GM19455 (cell line): Measurements from ENCODE around the gene PALM3.

Source experiments
- ATAC-seq: cut with Tn5 transposase; IDR thresholded peaks from one replicate; pipeline ENCODE4 v1.9.1; 2021; ENCODE audit not compliant: unreplicated experiment

Gene PALM3

DNA sequence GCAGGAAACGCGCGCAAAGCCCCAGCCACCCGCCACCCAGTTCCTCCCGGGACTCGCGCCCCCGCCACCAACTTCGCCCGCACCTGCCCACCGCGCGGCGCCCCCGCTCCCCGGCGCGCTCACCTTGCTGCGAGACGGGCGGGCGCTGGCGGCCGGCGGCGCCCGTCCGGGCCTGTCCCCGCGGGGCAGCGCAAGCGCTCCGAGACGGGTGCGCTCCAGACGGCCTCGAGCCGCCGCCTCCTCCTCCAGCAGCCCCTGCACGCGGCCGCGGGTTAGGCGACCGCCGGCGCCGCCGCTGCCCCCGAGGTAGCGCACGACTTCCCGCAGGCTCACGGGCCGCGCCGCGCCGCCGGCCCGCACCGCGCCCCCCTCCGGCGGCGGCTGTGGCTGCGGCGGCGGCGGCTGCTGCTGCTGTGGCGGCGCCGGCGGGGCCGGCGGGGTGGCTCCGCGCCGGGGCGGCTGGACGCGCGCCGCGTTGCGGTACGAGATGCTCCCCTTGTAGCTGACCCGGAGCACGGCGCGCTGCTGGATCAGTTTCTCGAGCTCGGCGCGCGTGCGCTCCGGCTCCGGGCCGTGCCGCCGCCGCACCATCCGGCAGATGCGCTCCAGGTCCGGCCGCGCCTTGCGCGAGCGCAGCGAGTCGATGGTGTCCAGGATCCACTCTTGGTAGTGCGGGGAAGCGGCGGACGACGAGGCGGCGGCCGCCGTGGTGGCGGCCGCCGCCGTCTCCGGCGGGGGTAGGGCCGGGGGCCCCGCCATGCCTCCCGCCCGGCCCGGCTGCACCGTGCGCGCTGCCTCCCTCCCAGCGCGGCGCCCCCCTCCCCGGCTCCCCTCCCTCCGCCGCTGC is 28.0 kb upstream of the PALM3 start:
- ATAC-seq, result peak; percentile 19

DNA sequence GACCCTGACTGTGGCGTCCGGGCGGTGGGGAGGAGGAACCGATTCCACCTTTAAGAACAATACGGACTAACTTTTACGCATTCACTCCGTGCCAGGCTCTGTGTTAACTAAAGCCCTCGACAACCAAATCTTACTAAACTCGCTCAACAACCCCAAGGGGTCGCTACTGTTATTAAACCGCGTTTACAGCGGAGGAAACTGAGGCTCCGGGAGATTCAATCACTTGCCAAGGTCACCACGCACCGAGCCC is 27.5 kb upstream of the PALM3 start:
- ATAC-seq, result no peak

DNA sequence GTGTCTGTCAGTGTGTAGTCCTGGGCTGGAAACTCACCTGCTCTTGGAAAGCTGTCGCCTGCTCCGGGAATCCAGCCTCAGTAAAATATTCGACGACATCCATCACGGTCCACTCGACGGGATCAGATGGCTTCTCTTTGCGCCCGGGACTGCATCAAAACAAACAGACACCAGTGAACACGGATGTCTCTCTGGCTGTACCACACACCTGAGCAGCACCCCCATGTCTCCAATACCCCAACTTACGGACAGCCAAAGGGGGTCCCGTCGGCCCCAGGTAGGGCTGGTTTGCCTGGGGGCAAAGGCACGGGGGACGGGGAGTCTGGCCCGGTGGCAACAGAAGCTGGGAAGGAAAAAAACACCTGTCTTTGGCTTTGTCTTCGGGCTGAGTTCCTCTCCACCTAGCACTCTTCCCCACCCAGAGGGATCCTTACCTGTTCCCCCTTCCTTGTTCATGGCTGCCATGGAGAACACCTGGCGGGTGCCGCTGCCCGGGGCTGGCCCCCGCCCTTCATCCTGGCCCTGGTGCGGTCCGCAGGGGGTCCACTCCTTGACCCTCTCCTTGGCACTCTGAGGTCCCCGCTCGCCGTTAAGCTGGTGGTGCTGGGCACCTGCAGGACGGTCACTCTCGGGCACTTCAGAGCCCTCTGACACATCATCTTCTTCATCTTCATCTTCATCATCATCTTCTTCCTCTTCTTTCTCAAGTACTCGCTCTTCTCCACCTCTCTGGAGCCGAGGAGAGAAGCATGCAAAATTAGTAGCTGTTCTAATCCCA is 26.9 kb upstream of the PALM3 start:
- ATAC-seq, result no peak

DNA sequence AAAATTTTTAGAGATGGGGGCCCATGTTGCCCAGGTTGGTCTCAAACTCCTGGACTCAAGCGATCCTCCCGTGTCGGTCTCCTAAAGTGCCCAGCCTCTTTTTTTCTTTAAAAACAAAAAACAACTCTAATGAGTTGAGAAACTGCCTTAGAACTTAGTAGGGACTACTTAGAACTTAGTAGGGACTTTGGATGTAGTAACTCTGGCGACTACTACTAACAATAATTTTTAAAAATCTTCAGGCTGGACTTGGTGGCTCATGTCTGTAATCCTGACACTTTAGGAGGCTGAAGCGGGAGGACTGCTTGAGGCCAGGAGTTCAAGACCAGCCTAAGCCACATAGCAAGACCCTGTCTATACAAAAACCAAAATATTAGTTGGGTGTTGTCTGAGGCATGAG is 24.2 kb upstream of the PALM3 start:
- no peak for ATAC-seq

DNA sequence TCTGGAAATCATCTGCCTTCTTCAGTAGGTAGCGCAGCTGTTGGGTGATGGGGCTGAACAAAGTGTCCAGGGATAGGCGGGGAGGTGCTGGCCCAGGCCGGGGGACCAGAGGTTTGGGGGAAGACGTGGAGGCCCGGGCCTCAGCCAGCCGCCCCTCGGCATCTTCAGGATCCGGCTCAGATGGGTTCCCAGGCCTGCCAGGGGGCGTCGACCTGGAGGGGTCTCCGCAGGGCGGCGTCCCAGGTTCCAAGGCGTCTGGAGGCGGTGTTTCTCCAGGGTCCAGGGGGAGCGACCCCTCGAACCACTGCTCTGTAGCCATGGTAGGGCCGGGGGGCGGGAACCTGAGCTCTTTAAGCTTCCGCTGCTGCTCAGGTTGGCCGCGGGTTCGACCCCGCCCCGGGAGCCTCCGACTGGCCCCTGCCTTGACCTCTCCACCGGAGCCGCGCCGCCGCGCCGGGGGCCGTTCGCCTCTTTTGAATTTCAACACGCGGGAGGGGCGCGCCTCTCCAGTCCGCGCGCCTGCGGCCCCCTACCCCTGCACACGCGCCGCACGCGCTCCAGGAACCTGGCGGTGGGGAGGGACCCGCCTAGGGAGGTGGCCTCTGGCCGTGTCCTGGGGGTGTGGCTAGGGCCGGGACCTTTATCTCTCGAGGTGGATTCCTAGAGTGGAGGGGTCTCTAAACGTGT is 23.6 kb upstream of the PALM3 start, which contains the start of gene C19orf67:
TSS of gene C19orf67 (minus strand) at position 475 of the 687 bp plus-strand sequence. CDS start at position 319, 156 bp downstream.
- ATAC-seq, result no peak

DNA sequence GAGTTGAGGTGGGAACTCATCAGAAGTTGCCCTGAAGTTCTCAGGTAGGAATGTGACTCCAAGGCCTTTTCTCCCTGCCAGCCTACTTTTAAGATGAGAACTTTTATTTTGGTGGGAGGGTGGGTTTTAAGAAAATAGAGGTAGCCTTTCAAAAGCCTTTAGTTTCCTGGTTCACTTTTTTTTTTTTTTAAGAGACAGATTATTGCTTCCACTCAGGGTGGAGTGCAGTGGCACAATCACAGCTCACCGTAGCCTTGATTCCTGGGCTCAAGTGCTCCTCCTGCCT is 20.7 kb upstream of the PALM3 start:
- no peak for ATAC-seq

DNA sequence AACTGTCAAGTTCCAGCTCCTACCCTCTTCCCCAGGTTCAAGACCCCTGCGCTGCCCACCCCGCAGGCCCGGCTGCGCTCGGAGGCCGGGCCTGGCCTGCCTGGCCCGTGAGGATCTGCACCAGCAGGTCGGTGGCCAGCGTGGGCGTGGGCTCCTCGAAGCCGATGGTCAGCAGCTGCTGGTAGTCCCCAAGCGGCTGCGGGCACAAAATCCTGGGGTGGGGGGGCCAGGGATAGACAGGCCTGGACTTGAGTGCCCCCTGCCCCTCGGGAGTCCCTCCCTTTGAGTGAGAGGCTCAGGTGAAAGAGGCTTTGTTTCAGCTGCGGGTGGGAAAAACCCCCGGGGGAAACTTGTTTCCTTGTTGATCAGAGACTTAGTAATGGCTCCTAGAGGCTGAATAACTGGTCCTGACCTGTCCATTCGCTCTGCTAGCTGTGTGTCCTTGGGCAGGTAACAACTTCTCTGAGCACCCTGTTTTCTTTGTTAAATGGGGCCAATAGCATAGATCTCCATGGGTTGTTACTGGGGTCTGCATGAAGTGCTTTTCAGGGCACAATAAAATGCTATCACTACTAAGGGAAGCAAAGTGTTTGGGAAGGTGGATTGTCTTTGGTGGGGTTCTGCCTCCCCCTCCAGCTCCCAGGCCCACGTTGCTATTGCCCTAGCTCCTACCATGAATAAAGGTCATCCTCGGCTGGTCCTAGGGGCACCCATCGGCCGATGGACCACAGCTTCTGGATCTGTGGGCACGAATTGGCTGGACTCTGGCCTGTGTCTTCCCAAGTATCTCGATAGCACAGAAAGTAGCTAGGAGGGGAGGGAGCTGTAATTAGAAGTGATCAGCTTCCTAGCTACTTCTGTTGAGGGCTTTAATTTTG is 20.2 kb upstream of the PALM3 start:
- no peak for ATAC-seq

DNA sequence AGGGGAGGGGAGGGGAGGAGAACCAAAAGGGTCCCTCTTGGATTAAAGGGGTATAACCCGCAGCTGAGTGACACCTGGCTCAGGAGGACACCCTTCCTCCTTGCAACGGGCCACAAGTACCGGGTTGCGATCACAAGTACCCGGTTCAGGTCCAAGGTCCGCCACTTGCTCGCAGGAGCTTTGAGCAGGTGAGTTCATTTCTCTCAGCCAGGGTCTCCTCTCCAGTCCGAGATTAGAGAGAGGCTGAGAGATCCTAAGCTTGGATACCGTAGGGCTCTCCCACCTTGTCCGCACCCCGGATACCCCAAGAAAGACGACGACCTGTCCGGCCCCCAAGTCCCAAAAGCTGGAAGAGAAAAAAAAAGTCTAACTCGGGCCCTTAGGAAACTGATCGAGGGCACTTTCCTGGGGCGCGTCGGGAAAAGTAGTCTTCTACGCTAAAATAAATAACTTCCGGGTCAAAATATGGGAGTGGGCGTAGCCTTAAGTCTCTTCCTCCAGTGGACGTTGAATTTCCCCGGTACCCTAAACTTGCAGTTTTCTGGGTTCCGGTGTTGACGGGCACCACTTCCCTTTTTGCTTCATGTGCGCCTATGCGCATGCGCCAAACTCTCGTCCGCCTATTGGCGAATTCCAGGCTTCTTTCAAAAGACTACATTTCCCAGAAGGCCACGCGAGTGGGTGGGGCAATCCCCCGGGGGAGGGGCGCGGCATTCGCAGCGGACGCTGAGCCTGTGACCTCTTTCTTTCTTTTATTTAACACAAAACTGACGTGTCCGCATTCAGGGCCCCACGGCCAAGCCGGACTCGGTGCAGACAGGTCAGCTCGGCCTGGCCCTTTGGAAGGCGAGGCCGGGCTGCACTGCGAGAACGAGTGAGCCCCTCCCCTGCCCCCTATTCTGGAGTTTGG is 19.3 kb upstream of the PALM3 start:
- ATAC-seq, result peak; percentile 78

DNA sequence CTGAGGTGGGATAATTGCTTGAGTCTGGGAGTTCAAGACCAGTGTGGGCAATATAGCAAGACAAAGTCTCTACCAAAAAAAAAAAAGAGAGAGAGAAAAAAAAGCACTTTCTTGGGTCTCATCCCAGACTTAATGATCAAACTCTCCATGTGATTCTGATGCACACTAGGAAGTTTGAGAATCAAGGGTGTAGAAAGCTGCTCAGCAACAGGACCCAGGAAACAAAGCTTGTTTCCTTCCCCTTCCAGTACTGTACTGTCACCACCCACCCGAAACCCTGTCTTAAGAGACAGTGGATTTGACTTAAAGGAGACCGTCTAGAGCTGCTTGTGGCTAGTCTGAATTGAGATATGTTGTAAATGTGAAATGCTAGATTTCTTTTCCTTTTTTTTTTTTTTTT is 16.5 kb upstream of the PALM3 start:
- no peak for ATAC-seq

DNA sequence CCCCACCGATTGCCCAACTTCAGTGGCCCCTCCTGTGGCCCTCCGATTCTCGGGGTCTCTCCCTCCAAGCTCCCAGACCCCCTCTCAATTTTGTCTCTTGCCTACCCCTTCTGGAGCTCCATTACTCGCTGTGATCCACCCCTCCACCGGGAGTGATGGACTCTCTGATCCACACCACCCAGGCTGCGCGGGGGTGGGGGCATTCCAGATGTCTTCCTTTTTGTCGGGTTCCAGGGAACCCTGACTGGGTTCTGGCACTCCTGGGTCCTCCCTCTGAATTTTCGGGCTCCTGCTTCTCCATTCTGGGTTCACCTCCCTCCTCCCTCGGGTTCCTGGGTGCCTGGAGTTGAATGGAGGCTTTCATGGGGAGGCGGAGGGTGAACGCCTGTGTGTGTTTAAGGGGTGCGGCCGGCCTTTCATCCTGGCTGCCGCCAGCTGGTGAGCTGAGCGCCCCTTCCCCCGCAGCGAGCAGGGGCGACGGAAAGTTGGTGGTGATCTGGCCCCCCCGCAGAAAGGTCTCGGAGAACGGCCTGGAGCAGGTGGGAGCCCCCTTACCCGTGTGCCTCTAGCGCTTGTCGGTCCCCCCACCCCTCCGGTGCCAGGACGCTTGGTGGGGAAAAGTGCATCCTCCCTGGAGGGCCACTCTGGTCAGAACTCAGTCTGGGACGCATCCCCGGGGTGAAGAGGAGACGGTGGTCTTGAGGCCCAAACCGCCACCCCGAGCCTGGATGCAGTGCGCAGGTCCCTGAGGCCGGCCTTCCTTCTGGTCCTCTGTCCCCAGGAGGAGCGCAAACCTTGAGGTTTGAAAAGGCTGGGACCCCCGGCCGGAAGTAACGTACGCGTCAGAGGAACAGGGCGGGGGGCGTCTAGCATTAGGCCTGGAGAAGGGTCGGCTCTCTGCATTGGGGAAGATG is 12.3 kb upstream of the PALM3 start:
- ATAC-seq, result no peak

DNA sequence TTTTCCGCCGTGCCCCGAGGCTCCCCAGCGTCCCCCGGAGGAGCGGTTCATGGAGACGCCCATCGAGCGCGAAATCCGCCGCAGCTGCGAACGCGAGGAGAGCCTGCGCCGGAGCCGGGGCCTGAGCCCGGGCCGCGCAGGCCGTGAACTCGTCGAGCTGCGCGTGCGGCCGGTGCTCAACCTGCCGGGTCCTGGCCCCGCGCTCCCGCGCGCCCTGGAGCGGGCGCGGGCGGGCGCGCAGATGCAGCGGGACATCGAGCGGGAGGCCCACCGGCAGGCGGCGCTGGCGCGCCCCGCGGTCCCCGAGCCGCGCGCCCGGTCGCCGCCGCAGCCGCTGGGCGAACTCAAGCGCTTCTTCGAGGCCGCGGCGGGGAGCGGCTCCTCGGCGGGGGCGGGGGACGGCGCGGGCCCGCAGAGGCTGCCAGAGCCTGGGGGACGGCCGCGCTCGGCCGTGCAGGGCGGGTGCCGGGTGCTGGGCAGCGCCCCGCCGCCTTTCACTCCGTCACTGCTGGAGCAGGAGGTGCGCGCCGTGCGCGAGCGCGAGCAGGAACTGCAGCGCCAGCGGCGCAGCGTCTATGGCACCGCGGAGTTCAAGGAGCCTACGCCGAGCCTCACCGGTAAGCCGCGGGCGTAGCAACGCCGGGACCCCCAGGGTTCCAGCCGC is 11.5 kb upstream of the PALM3 start:
- peak; percentile 58 for ATAC-seq

DNA sequence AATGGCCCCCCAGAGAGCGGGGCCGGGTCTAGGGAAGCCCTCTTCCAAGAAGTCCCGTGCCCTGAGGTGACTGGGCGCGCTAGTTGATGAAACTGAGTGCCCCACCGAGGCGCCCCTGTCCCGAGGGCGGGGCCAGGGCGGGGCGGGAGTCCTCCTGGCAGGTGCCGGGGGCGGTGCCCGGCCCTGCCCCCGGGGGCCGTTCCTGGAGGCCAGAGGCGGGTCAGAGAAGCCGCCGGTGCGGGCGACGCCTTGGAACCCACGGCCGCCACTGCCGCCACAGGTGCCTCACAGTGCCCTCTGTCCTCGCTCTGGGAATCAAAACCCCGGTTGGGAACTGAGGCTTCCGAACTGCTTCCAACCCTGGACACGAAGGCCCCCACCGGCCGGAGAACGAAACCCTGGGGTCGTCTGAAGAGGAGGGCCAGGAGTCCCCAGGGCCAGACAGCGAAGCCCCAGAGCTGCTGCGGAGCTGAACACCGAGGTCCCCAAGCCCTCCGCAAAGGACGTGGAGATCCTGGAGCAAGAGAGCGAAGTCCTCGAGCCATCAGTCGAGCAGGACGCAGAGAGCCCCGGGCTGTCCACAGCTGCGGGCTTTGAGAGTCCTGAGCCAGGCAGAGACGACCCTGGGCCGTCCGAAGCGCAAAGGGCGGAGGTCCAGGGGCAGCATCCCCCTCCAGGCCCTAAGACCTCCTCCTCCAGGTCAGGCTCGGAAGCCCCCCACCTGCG is 10.8 kb upstream of the PALM3 start, which contains the start of gene MISP3:
TSS of gene MISP3 (plus strand) at position 252 of the 726 bp plus-strand sequence. CDS start 524 bp downstream, outside the sequence.
- ATAC-seq, result peak; percentile 5

DNA sequence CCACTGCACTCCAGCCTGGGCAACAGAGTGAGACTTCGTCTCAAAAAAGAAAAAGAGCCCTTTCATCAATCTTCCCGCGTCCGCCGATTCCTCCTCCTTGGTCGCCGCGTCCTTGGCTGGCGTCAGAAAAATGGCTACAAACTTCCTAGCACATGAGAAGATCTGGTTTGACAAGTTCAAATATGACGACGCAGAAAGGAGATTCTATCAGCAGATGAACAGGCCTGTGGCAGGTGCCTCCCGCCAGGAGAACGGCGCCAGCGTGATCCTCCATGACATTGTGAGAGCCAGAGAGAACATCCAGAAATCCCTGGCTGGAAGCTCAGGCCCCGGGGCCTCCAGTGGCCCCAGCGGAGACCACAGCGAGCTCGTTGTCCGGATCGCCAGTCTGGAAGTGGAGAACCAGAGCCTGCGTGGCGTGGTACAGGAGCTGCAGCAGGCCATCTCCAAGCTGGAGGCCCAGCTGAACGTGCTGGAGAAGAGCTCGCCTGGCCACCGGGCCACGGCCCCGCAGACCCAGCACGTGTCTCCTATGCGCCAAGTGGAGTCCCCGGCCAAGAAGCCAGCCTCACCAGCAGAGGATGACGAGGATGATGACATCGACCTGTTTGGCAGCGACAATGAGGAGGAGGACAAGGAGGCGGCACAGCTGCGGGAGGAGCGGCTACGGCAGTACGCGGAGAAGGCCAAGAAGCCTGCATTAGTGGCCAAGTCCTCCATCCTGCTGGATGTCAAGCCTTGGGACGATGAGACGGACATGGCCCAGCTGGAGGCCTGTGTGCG is 8.6 kb upstream of the PALM3 start:
- ATAC-seq, result no peak

DNA sequence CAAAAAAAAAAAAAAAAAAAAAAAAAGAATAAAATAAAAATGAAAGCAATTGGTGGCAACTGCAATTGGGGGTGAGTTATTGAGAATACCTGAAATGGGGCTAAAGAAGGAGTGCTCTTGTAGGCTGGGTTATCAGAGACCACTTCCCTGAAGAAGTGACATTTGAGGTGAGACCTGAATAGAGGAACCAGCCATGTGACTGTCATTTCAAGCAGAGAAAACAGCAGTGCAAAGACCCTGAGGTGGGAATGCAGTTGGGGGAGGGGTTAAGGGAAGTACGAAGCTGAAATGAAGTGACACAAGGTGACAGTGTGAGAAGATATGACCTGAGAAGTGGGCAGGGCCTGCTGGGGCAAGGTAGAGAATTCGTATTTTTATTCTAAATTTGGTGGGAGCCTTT is 4.3 kb upstream of the PALM3 start:
- no peak for ATAC-seq

DNA sequence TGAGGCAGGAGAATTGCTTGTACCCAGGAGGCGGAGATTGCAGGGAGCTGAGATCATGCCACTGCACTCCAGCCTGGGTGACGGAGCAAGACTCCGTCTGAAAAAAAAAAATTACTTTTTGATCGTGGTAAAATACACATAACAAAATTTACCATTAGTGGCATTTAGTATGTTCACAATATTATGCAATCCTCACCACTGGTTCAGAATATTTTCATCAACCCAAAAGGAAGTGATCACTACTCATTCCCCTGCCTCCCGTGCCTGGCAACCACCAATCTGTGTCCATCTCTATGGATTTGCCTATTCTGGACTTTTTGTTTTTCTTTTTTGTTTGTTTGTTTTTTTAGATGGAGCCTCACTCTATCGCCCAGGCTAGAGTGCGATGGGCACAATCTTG is 1.2 kb upstream of the PALM3 start:
- ATAC-seq, result no peak

DNA sequence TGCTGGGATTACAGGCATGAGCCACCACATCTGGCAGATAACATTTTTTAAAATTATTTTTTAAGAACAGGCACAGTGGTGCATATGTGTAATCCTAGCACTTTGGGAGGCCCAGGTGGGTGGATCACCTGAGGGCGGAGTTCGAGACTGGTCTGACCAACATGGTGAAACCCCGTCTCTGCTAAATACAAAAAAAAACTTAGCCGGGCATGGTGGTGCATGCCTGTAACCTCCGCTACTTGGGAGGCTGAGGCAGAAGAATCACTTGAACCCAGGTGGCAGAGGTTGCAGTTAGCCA is 631 bp upstream of the PALM3 start:
- no peak for ATAC-seq

DNA sequence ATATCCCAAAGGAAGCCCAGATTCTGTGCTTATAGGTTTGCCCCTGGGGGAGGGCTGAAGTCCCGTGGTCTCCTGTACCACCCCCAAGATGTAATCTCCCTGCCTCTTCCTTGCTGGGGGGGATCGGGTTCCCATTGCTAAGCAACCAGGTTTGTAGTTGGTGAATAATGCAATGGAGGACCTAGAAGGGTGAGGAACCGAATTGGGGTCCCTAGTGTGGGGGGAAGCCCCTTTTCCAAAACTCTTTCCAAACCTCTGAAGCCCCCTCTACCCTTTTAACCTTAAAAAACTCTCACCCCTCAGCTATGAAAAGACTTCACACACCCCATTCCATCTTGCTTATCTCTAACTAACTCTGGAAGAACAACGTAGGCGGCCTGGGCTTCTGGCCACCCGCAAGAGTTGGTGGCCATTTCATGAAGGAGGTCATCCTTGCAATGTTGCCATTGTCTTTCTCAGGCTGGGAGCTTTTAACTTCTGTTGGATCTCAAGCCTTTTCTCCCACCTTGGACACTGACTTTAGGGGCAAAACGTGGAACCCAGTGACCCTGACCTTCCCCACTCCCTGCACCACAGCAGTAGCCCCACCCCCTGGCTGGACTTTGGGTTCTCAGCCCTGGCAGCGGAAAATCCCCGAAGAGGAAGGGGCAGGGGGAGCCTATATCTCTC is 661 bp downstream of the PALM3 start:
- ATAC-seq, result no peak
